Measurements from ENCODE around the gene SLC49A4.

GRCh38 chr3:122745369-122746021 lies 49.4 kb upstream of the SLC49A4 start:
- TF ChIP-seq FOXJ3 (CRISPR knock-in tag; IDR thresholded peaks at IDR 0.05; ENCODE audit: borderline replicate concordance) (no peak), ZNF121 (CRISPR knock-in tag; IDR thresholded peaks at IDR 0.05) (no peak), SP1 (CRISPR knock-in tag; conservative IDR thresholded peaks at IDR 0.05) (no peak), ZNF423 (CRISPR knock-in tag; IDR thresholded peaks at IDR 0.05) (no peak), TCF7 (CRISPR knock-in tag; IDR thresholded peaks at IDR 0.05; ENCODE audit: low read depth) (no peak), ELF4 (CRISPR knock-in tag; IDR thresholded peaks at IDR 0.05; ENCODE audit: low read depth) (no peak), ATF1 (CRISPR knock-in tag; IDR thresholded peaks at IDR 0.05) (no peak), MAX (CRISPR knock-in tag; IDR thresholded peaks at IDR 0.05) (no peak), HMGA2 (CRISPR knock-in tag; IDR thresholded peaks at IDR 0.05) (no peak)
- TF ChIP-seq, protein P1, sequence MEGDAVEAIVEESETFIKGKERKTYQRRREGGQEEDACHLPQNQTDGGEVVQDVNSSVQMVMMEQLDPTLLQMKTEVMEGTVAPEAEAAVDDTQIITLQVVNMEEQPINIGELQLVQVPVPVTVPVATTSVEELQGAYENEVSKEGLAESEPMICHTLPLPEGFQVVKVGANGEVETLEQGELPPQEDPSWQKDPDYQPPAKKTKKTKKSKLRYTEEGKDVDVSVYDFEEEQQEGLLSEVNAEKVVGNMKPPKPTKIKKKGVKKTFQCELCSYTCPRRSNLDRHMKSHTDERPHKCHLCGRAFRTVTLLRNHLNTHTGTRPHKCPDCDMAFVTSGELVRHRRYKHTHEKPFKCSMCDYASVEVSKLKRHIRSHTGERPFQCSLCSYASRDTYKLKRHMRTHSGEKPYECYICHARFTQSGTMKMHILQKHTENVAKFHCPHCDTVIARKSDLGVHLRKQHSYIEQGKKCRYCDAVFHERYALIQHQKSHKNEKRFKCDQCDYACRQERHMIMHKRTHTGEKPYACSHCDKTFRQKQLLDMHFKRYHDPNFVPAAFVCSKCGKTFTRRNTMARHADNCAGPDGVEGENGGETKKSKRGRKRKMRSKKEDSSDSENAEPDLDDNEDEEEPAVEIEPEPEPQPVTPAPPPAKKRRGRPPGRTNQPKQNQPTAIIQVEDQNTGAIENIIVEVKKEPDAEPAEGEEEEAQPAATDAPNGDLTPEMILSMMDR (IDR thresholded peaks at IDR 0.05): no peak
- TF ChIP-seq, protein P2, sequence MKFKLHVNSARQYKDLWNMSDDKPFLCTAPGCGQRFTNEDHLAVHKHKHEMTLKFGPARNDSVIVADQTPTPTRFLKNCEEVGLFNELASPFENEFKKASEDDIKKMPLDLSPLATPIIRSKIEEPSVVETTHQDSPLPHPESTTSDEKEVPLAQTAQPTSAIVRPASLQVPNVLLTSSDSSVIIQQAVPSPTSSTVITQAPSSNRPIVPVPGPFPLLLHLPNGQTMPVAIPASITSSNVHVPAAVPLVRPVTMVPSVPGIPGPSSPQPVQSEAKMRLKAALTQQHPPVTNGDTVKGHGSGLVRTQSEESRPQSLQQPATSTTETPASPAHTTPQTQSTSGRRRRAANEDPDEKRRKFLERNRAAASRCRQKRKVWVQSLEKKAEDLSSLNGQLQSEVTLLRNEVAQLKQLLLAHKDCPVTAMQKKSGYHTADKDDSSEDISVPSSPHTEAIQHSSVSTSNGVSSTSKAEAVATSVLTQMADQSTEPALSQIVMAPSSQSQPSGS (CRISPR knock-in tag; IDR thresholded peaks at IDR 0.05; ENCODE audit: borderline replicate concordance, low read depth): no peak
